Astrocyte (in vitro differentiated cells and primary cell): Measurements from ENCODE around the gene ELMO1. TPM values are rescaled to one million over a fixed set of nuclear protein-coding genes. Genes with fewer than 3 reads are reported as not detected.

Experiments used
- DNase-seq: peaks from one replicate; pipeline ENCODE4 v3.0.0-alpha.2; 2010; ENCODE audit warnings: low read depth
- FAIRE-seq: peaks from 2 replicates; lab custom pipeline; 2011; peaks lifted over from hg19 to GRCh38; lab: Jason Lieb, UNC
- H2AFZ ChIP-seq: 2 replicates; pipeline ENCODE4 v1.6.0; 2012; ENCODE audit warnings: low read depth, low read length, inconsistent platforms
- H3K27ac ChIP-seq: 2 replicates; pipeline ENCODE4 v1.5.1; 2011; ENCODE audit warnings: low read depth, low read length, inconsistent platforms
- H3K27me3 ChIP-seq: 2 replicates; pipeline ENCODE4 v1.6.0; 2011; ENCODE audit warnings: low read length, inconsistent platforms; ENCODE audit not compliant: insufficient read depth
- H3K36me3 ChIP-seq: 2 replicates; pipeline ENCODE4 v1.5.1; 2011; ENCODE audit warnings: low read length, inconsistent platforms; ENCODE audit not compliant: insufficient read depth
- H3K4me1 ChIP-seq: 2 replicates; pipeline ENCODE4 v1.5.1; 2011; ENCODE audit warnings: low read length, inconsistent platforms; ENCODE audit not compliant: insufficient read depth
- H3K4me2 ChIP-seq: 2 replicates; pipeline ENCODE4 v1.6.0; 2012; ENCODE audit warnings: low read length, inconsistent platforms
- H3K4me3 ChIP-seq: 2 replicates; pipeline ENCODE4 v1.5.1; 2011; ENCODE audit warnings: low read depth, mild to moderate bottlenecking, low read length, inconsistent platforms; ENCODE audit not compliant: insufficient read depth
- H3K79me2 ChIP-seq: 2 replicates; pipeline ENCODE4 v1.6.0; 2012; ENCODE audit warnings: mild to moderate bottlenecking, low read length, inconsistent platforms; ENCODE audit not compliant: insufficient read depth
- H3K9ac ChIP-seq: 2 replicates; pipeline ENCODE4 v1.6.0; 2012; ENCODE audit warnings: mild to moderate bottlenecking, low read length, inconsistent platforms
- H3K9me3 ChIP-seq: 2 replicates; pipeline ENCODE4 v1.5.1; 2012; ENCODE audit warnings: low read depth, mild to moderate bottlenecking, low read length, inconsistent platforms; ENCODE audit not compliant: insufficient read depth
- H4K20me1 ChIP-seq: 2 replicates; pipeline ENCODE4 v1.6.0; 2012; ENCODE audit warnings: low read length, inconsistent platforms; ENCODE audit not compliant: insufficient read depth
- H3K27ac Mint-ChIP-seq: one replicate; pipeline ENCODE4 v1.8.0; 2021; ENCODE audit warnings: mild to moderate bottlenecking, mixed read lengths; ENCODE audit not compliant: unreplicated experiment
- H3K27me3 Mint-ChIP-seq: one replicate; pipeline ENCODE4 v1.8.0; 2021; ENCODE audit warnings: low read depth, mixed read lengths; ENCODE audit not compliant: unreplicated experiment
- H3K36me3 Mint-ChIP-seq: one replicate; pipeline ENCODE4 v1.8.0; 2021; ENCODE audit warnings: low read depth, mixed read lengths; ENCODE audit not compliant: unreplicated experiment
- H3K4me1 Mint-ChIP-seq: one replicate; pipeline ENCODE4 v1.8.0; 2021; ENCODE audit warnings: low read depth, mixed read lengths; ENCODE audit not compliant: unreplicated experiment
- H3K4me3 Mint-ChIP-seq: one replicate; pipeline ENCODE4 v1.8.0; 2021; ENCODE audit warnings: mild to moderate bottlenecking, moderate library complexity, mixed read lengths; ENCODE audit not compliant: unreplicated experiment
- H3K9me3 Mint-ChIP-seq: one replicate; pipeline ENCODE4 v1.8.0; 2021; ENCODE audit warnings: mild to moderate bottlenecking, mixed read lengths; ENCODE audit not compliant: unreplicated experiment
- CTCF ChIP-seq: IDR thresholded peaks from 2 replicates; pipeline ENCODE4 v1.5.1; 2011; ENCODE audit warnings: low read depth, mild to moderate bottlenecking, inconsistent platforms, low read length, moderate library complexity; ENCODE audit not compliant: insufficient read depth
- EZH2 ChIP-seq: IDR thresholded peaks from 2 replicates; pipeline ENCODE4 v1.6.1; 2012; ENCODE audit warnings: mild to moderate bottlenecking, low read length, inconsistent platforms; ENCODE audit not compliant: insufficient read depth
- total RNA-seq: library from RNA; stranded (reverse); gene quantifications from 2 replicates; pipeline ENCODE4 v1.2.1, GENCODE V29; 2021

ELMO1 gene
- total RNA-seq, 1 donor from 2014 or later: 20.4 TPM

GRCh38 chr7:37255327-37255944 is 193.2 kb downstream of the ELMO1 start:
- no peak overlapping the region for H3K27ac Mint-ChIP-seq
- FAIRE-seq: no peak

GRCh38 chr7:37251222-37251621 is 197.4 kb downstream of the ELMO1 start:
- Histone ChIP-seq H3K27me3 (no peaks in the 10 kb centered on the region), H3K4me1 (no peaks in the 10 kb centered on the region), H3K4me3 (no peak overlapping the region), H4K20me1 (no peaks in the 10 kb centered on the region), H3K9ac (no peak overlapping the region), H3K79me2 (no peaks in the 10 kb centered on the region), H3K27ac (no peak overlapping the region), H3K9me3 (no peaks in the 10 kb centered on the region), H3K4me2 (no peak overlapping the region), H3K36me3 (no peaks in the 10 kb centered on the region), H2AFZ (no peak overlapping the region)
- Mint-ChIP-seq H3K9me3 (peaks cover 12% of the 10 kb centered on the region), H3K27me3 (no peaks in the 10 kb centered on the region), H3K4me3 (no peak overlapping the region), H3K27ac (no peak overlapping the region), H3K36me3 (no peaks in the 10 kb centered on the region), H3K4me1 (peaks cover 8% of the 10 kb centered on the region)
- TF ChIP-seq CTCF (no peak), EZH2 (no peak)
- DNase-seq (no peak), FAIRE-seq (no peak)

More at GRCh38 chr7:37255327-37255944, 193.2 kb downstream of the ELMO1 start:
- Histone ChIP-seq H3K9ac (no peak overlapping the region), H3K79me2 (no peaks in the 10 kb centered on the region), H3K27me3 (no peaks in the 10 kb centered on the region), H2AFZ (no peak overlapping the region), H3K4me3 (no peak overlapping the region), H3K36me3 (no peaks in the 10 kb centered on the region), H3K27ac (no peak overlapping the region), H3K4me2 (no peak overlapping the region), H4K20me1 (no peaks in the 10 kb centered on the region), H3K4me1 (no peaks in the 10 kb centered on the region), H3K9me3 (no peaks in the 10 kb centered on the region)
- Mint-ChIP-seq H3K4me3 (no peak overlapping the region), H3K27me3 (no peaks in the 10 kb centered on the region), H3K4me1 (no peaks in the 10 kb centered on the region), H3K36me3 (no peaks in the 10 kb centered on the region), H3K9me3 (peaks cover 12% of the 10 kb centered on the region)
- TF ChIP-seq EZH2: no peak
- no peak for TF ChIP-seq CTCF
- no peak for DNase-seq

- FAIRE-seq (no peak), DNase-seq (no peak)
- H3K27me3 Mint-ChIP-seq: no peaks in the 10 kb centered on the region
- Histone ChIP-seq H3K79me2 (no peaks in the 10 kb centered on the region), H3K9me3 (no peaks in the 10 kb centered on the region), H4K20me1 (no peaks in the 10 kb centered on the region), H3K9ac (no peak overlapping the region), H3K4me3 (no peak overlapping the region), H3K36me3 (no peaks in the 10 kb centered on the region), H3K27ac (no peak overlapping the region), H3K4me2 (no peak overlapping the region), H3K4me1 (no peaks in the 10 kb centered on the region), H3K27me3 (no peaks in the 10 kb centered on the region), H2AFZ (no peak overlapping the region)
- H3K36me3 Mint-ChIP-seq: no peaks in the 10 kb centered on the region
- H3K9me3 Mint-ChIP-seq: peaks cover 8% of the 10 kb centered on the region
- TF ChIP-seq CTCF (no peak), EZH2 (no peak)
- no peak overlapping the region for H3K4me3 Mint-ChIP-seq
- peaks cover 8% of the 10 kb centered on the region for H3K4me1 Mint-ChIP-seq
- no peak overlapping the region for H3K27ac Mint-ChIP-seq
These were observed 199.4 kb downstream of the ELMO1 start for GRCh38 chr7:37249240-37249639.
